ENCODE data around the gene EMC10.

DNA sequence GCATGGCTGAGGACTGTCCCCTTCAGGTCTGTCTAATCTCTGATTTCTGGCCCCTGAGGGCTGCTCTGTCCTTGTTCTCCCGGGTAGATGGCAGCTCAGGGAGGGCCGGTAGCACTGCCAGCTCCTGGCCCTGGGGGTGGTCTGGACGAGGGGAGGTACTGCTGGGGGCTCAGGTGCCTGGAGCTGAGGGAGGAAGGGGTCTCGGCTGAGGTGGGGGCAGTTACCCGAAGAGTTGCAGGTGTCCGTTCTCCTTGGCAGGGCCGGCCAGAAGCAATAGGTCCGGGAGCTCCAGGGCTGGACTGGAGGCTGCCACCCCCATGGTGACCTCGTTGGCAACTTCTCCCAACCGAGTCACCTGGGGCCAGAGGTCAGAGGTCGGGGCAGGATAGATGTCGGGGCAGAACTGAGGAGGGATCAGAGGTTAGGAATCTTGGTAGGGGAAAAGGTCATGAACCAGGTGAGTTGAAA is 1.2 kb upstream of the EMC10 start:
- TF ChIP-seq, protein P1, sequence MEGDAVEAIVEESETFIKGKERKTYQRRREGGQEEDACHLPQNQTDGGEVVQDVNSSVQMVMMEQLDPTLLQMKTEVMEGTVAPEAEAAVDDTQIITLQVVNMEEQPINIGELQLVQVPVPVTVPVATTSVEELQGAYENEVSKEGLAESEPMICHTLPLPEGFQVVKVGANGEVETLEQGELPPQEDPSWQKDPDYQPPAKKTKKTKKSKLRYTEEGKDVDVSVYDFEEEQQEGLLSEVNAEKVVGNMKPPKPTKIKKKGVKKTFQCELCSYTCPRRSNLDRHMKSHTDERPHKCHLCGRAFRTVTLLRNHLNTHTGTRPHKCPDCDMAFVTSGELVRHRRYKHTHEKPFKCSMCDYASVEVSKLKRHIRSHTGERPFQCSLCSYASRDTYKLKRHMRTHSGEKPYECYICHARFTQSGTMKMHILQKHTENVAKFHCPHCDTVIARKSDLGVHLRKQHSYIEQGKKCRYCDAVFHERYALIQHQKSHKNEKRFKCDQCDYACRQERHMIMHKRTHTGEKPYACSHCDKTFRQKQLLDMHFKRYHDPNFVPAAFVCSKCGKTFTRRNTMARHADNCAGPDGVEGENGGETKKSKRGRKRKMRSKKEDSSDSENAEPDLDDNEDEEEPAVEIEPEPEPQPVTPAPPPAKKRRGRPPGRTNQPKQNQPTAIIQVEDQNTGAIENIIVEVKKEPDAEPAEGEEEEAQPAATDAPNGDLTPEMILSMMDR (IDR thresholded peaks at IDR 0.05), result no peak
- TF ChIP-seq POLR2A (IDR thresholded peaks at IDR 0.05), result no peak

All from thyroid gland (tissue), 4 donors.